Neural progenitor cell (in vitro differentiated cells): ENCODE measurements around the gene DLG2. TPM values are rescaled to one million over a fixed set of nuclear protein-coding genes. Genes with fewer than 3 reads are reported as not detected.

Experiments used
- DNase-seq: peaks from one replicate; pipeline ENCODE4 v3.0.0-alpha.2; 2016; ENCODE audit warnings: low spot score
- H2AFZ ChIP-seq: fragments of 200-600 bp; sonication (generic); replicated peaks from 2 replicates; pipeline ENCODE4 v1.6.1; 2016; ENCODE audit warnings: antibody characterized with exemption
- H3F3A ChIP-seq: fragments of 200-600 bp; sonication (generic); 2 replicates; pipeline ENCODE4 v1.6.1; 2016; ENCODE audit warnings: antibody characterized with exemption, low read depth
- H3K27ac ChIP-seq: fragments of 200-600 bp; sonication (generic); 2 replicates; pipeline ENCODE4 v1.5.1; 2016; ENCODE audit warnings: mild to moderate bottlenecking
- H3K27me3 ChIP-seq: fragments of 200-600 bp; sonication (generic); 2 replicates; pipeline ENCODE4 v1.6.1; 2016; ENCODE audit warnings: mild to moderate bottlenecking, moderate library complexity
- H3K36me3 ChIP-seq: fragments of 200-600 bp; sonication (generic); 2 replicates; pipeline ENCODE4 v1.5.1; 2016
- H3K4me1 ChIP-seq: fragments of 200-600 bp; sonication (generic); 2 replicates; pipeline ENCODE4 v1.6.1; 2016; ENCODE audit warnings: mixed run types
- H3K4me2 ChIP-seq: fragments of 200-600 bp; sonication (generic); 2 replicates; pipeline ENCODE4 v1.6.1; 2016
- H3K4me3 ChIP-seq: fragments of 200-600 bp; sonication (generic); 2 replicates; pipeline ENCODE4 v1.5.1; 2016
- H3K79me2 ChIP-seq: fragments of 200-600 bp; sonication (generic); 2 replicates; pipeline ENCODE4 v1.6.1; 2016; ENCODE audit warnings: low read depth
- H3K9ac ChIP-seq: fragments of 200-600 bp; sonication (generic); 2 replicates; pipeline ENCODE4 v1.6.1; 2016
- H3K9me3 ChIP-seq: fragments of 200-600 bp; sonication (generic); 2 replicates; pipeline ENCODE4 v1.5.1; 2016; ENCODE audit warnings: low read depth
- H4K20me1 ChIP-seq: fragments of 200-600 bp; sonication (generic); 2 replicates; pipeline ENCODE4 v1.6.1; 2016; ENCODE audit warnings: low read depth
- H3K27ac Mint-ChIP-seq: 3 replicates; pipeline ENCODE4 v1.8.0; 2021; ENCODE audit warnings: mixed read lengths
- H3K27me3 Mint-ChIP-seq: 2 replicates; pipeline ENCODE4 v1.8.0; 2022; ENCODE audit warnings: low read depth, mild to moderate bottlenecking, inconsistent platforms, moderate library complexity, mixed read lengths; ENCODE audit not compliant: insufficient read depth
- H3K36me3 Mint-ChIP-seq: 3 replicates; pipeline ENCODE4 v1.8.0; 2021; ENCODE audit warnings: mixed read lengths
- H3K4me1 Mint-ChIP-seq: 3 replicates; pipeline ENCODE4 v1.8.0; 2021; ENCODE audit warnings: mixed read lengths
- H3K4me3 Mint-ChIP-seq: 3 replicates; pipeline ENCODE4 v1.8.0; 2021; ENCODE audit warnings: mild to moderate bottlenecking, moderate library complexity, mixed read lengths
- H3K9me3 Mint-ChIP-seq: 3 replicates; pipeline ENCODE4 v1.8.0; 2020; ENCODE audit warnings: mixed read lengths
- EZH2 ChIP-seq: fragments of 200-600 bp; sonication (generic); IDR thresholded peaks from 2 replicates; pipeline ENCODE4 v1.6.1; 2017; ENCODE audit warnings: antibody characterized with exemption, mild to moderate bottlenecking, moderate library complexity
- EZH2phosphoT487 ChIP-seq: fragments of 200-600 bp; sonication (generic); IDR thresholded peaks from 2 replicates; pipeline ENCODE4 v1.6.1; 2017; ENCODE audit warnings: antibody characterized with exemption
- total RNA-seq: library from RNA; depleted of rRNA; stranded (reverse); fragments of >200 nt; gene quantifications from 2 replicates; pipeline ENCODE4 v1.2.3, GENCODE V29; 2015; ENCODE audit warnings: low replicate concordance
- TF ChIP-seq, protein P1 (sequence below): fragments of 200-600 bp; sonication (generic); IDR thresholded peaks from 2 replicates; pipeline ENCODE4 v1.5.1; 2017; ENCODE audit warnings: antibody characterized with exemption, mild to moderate bottlenecking

Gene DLG2
- total RNA-seq, 1 donor from 2014 or later, result 7.5 TPM

- Histone ChIP-seq H3K9ac (no peak overlapping the region), H3K4me3 (no peak overlapping the region), H3K4me1 (no peaks in the 10 kb centered on the region), H3K9me3 (no peaks in the 10 kb centered on the region), H2AFZ (no peak overlapping the region), H3K79me2 (no peaks in the 10 kb centered on the region), H3K27me3 (no peaks in the 10 kb centered on the region), H3K4me2 (no peak overlapping the region), H4K20me1 (no peaks in the 10 kb centered on the region), H3K27ac (no peak overlapping the region), H3F3A (no peaks in the 10 kb centered on the region), H3K36me3 (no peaks in the 10 kb centered on the region)
- Mint-ChIP-seq H3K27ac (no peak overlapping the region), H3K4me1 (no peaks in the 10 kb centered on the region), H3K27me3 (no peaks in the 10 kb centered on the region), H3K9me3 (no peaks in the 10 kb centered on the region), H3K4me3 (no peak overlapping the region), H3K36me3 (no peaks in the 10 kb centered on the region)
- TF ChIP-seq, protein P1, sequence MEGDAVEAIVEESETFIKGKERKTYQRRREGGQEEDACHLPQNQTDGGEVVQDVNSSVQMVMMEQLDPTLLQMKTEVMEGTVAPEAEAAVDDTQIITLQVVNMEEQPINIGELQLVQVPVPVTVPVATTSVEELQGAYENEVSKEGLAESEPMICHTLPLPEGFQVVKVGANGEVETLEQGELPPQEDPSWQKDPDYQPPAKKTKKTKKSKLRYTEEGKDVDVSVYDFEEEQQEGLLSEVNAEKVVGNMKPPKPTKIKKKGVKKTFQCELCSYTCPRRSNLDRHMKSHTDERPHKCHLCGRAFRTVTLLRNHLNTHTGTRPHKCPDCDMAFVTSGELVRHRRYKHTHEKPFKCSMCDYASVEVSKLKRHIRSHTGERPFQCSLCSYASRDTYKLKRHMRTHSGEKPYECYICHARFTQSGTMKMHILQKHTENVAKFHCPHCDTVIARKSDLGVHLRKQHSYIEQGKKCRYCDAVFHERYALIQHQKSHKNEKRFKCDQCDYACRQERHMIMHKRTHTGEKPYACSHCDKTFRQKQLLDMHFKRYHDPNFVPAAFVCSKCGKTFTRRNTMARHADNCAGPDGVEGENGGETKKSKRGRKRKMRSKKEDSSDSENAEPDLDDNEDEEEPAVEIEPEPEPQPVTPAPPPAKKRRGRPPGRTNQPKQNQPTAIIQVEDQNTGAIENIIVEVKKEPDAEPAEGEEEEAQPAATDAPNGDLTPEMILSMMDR, result no peak
- no peak for TF ChIP-seq EZH2phosphoT487
- TF ChIP-seq EZH2, result no peak
- no peak for DNase-seq
Measured at GRCh38 chr11:85301895-85302678, 325.1 kb downstream of the DLG2 start.

GRCh38 chr11:85299258-85299942, 327.7 kb downstream of the DLG2 start:
- no peak for DNase-seq
- Histone ChIP-seq H3K9me3 (no peaks in the 10 kb centered on the region), H4K20me1 (no peaks in the 10 kb centered on the region), H3F3A (no peaks in the 10 kb centered on the region), H3K27ac (no peak overlapping the region), H3K4me1 (no peaks in the 10 kb centered on the region), H3K36me3 (no peaks in the 10 kb centered on the region), H3K4me2 (no peak overlapping the region), H2AFZ (no peak overlapping the region), H3K4me3 (no peak overlapping the region), H3K9ac (no peak overlapping the region), H3K79me2 (no peaks in the 10 kb centered on the region), H3K27me3 (no peaks in the 10 kb centered on the region)
- Mint-ChIP-seq H3K4me3 (no peak overlapping the region), H3K9me3 (no peaks in the 10 kb centered on the region), H3K4me1 (no peaks in the 10 kb centered on the region), H3K27me3 (no peaks in the 10 kb centered on the region), H3K36me3 (no peaks in the 10 kb centered on the region), H3K27ac (no peak overlapping the region)
- no peak for TF ChIP-seq EZH2
- TF ChIP-seq EZH2phosphoT487, result no peak
- TF ChIP-seq, protein P1, result no peak

- DNase-seq, result no peak
- H3K27ac Mint-ChIP-seq, result no peak overlapping the region
- Histone ChIP-seq H4K20me1 (no peaks in the 10 kb centered on the region), H3F3A (no peaks in the 10 kb centered on the region), H3K9ac (no peak overlapping the region), H3K4me2 (no peak overlapping the region), H3K9me3 (no peaks in the 10 kb centered on the region), H2AFZ (no peak overlapping the region), H3K36me3 (no peaks in the 10 kb centered on the region), H3K4me3 (no peak overlapping the region), H3K4me1 (no peaks in the 10 kb centered on the region), H3K27me3 (no peaks in the 10 kb centered on the region), H3K79me2 (no peaks in the 10 kb centered on the region), H3K27ac (no peak overlapping the region)
- H3K36me3 Mint-ChIP-seq, result no peaks in the 10 kb centered on the region
- H3K4me3 Mint-ChIP-seq, result no peak overlapping the region
- H3K27me3 Mint-ChIP-seq, result no peaks in the 10 kb centered on the region
- H3K9me3 Mint-ChIP-seq, result no peaks in the 10 kb centered on the region
- H3K4me1 Mint-ChIP-seq, result no peaks in the 10 kb centered on the region
- TF ChIP-seq EZH2phosphoT487 (no peak), EZH2 (no peak)
- TF ChIP-seq, protein P1, result no peak
Measured at GRCh38 chr11:85295694-85296271, 331.4 kb downstream of the DLG2 start.
